ENCODE data around the gene ITIH5. TPM values are rescaled to one million over a fixed set of nuclear protein-coding genes. Genes with fewer than 3 reads are reported as not detected.

The ITIH5 gene
- total and polyA plus RNA-seq, 2 of the 13 experiments (the other 11 are each of a cell fraction or from before 2014, with no cell fraction given) = 4.7 to 8.9 TPM

DNA sequence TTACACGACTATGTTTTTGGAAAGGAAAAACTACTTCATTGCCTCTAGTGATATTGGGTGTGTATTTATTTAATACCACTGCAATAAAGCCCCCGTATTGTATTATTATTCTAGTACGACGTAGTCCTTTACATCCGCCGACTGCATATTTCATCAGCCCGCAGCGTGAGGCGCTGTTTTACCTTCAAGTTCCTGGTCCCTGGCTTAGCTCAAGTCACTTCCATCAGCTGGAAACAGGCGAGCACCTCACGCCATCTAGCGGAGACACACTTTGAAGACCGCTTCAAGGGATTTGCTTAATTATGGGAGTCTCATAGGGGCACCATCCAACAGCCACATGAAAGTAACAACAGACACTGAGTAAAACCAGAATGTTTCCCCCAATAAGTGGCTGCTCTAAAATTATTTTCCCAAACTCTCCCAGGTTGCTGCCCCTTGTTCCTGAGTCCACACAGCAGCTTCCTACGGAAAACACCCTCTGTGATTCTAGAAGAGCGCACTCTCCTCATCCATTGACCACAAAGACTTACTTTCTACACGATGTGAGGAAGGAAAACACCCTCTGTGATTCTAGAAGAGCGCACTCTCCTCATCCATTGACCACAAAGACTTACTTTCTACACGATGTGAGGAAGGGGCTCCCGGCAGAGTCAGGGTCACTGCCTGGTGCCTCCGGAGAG, 20.6 kb upstream of the ITIH5 start (continued):
- TF ChIP-seq LCORL (IDR thresholded peaks at IDR 0.05) = no peak
- TF ChIP-seq LCORL (CRISPR knock-in tag; IDR thresholded peaks at IDR 0.05) = no peak
- 0 out of 2 replicates have a peak, but pooled peaks have one; percentile 77 for TF ChIP-seq CHD4 (IDR thresholded peaks at IDR 0.05; ENCODE audit: borderline replicate concordance, low read length)
- TF ChIP-seq ZFP41 (CRISPR knock-in tag; IDR thresholded peaks at IDR 0.05; ENCODE audit: borderline replicate concordance) = no peak
- TF ChIP-seq ZKSCAN8 (CRISPR knock-in tag; IDR thresholded peaks at IDR 0.05; ENCODE audit: borderline replicate concordance) = no peak
- TF ChIP-seq ZBTB3 (CRISPR knock-in tag; IDR thresholded peaks at IDR 0.05; ENCODE audit: borderline replicate concordance, low read depth) = no peak
- no peak for TF ChIP-seq NFYC (CRISPR knock-in tag; IDR thresholded peaks at IDR 0.05)
- TF ChIP-seq RARA (CRISPR knock-in tag; IDR thresholded peaks at IDR 0.05) = 0 out of 2 replicates have a peak, but pooled peaks have one; percentile 27
- TF ChIP-seq HCFC1 (IDR thresholded peaks at IDR 0.05; ENCODE audit: low read depth, low read length) = no peak
- TF ChIP-seq, protein P1, sequence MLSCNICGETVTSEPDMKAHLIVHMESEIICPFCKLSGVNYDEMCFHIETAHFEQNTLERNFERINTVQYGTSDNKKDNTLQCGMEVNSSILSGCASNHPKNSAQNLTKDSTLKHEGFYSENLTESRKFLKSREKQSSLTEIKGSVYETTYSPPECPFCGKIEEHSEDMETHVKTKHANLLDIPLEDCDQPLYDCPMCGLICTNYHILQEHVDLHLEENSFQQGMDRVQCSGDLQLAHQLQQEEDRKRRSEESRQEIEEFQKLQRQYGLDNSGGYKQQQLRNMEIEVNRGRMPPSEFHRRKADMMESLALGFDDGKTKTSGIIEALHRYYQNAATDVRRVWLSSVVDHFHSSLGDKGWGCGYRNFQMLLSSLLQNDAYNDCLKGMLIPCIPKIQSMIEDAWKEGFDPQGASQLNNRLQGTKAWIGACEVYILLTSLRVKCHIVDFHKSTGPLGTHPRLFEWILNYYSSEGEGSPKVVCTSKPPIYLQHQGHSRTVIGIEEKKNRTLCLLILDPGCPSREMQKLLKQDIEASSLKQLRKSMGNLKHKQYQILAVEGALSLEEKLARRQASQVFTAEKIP (CRISPR knock-in tag; IDR thresholded peaks at IDR 0.05; ENCODE audit: borderline replicate concordance) = no peak
- TF ChIP-seq, protein P2, sequence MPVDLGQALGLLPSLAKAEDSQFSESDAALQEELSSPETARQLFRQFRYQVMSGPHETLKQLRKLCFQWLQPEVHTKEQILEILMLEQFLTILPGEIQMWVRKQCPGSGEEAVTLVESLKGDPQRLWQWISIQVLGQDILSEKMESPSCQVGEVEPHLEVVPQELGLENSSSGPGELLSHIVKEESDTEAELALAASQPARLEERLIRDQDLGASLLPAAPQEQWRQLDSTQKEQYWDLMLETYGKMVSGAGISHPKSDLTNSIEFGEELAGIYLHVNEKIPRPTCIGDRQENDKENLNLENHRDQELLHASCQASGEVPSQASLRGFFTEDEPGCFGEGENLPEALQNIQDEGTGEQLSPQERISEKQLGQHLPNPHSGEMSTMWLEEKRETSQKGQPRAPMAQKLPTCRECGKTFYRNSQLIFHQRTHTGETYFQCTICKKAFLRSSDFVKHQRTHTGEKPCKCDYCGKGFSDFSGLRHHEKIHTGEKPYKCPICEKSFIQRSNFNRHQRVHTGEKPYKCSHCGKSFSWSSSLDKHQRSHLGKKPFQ (CRISPR knock-in tag; IDR thresholded peaks at IDR 0.05; ENCODE audit: insufficient replicate concordance) = no peak
- no peak for TF ChIP-seq PHB2 (IDR thresholded peaks at IDR 0.05; ENCODE audit: partially characterized antibody)
- peak; percentile 28 for TF ChIP-seq YY1 (IDR thresholded peaks at IDR 0.05; ENCODE audit: insufficient read depth, insufficient replicate concordance, low read depth, low read length)
- 0 out of 2 replicates have a peak, but pooled peaks have one; percentile 44 for TF ChIP-seq KLF11 (CRISPR knock-in tag; IDR thresholded peaks at IDR 0.05)
- TF ChIP-seq CEBPG (CRISPR knock-in tag; IDR thresholded peaks at IDR 0.05) = peak; percentile 77
- TF ChIP-seq MYC (CRISPR knock-in tag; IDR thresholded peaks at IDR 0.05; ENCODE audit: borderline replicate concordance) = no peak
- TF ChIP-seq ZNF550 (CRISPR knock-in tag; IDR thresholded peaks at IDR 0.05; ENCODE audit: borderline replicate concordance) = no peak
- peak; percentile 80; the same call in 1 of the 2 replicates for TF ChIP-seq MIER3 (CRISPR knock-in tag; IDR thresholded peaks at IDR 0.05; ENCODE audit: borderline replicate concordance)
- peak; percentile 46; the same call in 1 of the 2 replicates for TF ChIP-seq ZNF264 (CRISPR knock-in tag; IDR thresholded peaks at IDR 0.05)
